PFSK-1 (cell line): ENCODE results near the gene RANBP17.

ENCODE experiments used
- FOXP2 ChIP-seq: optimal IDR thresholded peaks from 2 replicates; pipeline ENCODE3; 2011; ENCODE audit warnings: borderline replicate concordance, control low read depth, inconsistent platforms; ENCODE audit not compliant: insufficient read depth; ENCODE audit errors: extremely low read length, extremely low read depth
- POLR2AphosphoS5 ChIP-seq: IDR thresholded peaks from 2 replicates; pipeline ENCODE4 v1.6.1; 2012; ENCODE audit warnings: low read depth, mild to moderate bottlenecking, control low read depth, low read length, moderate library complexity
- REST ChIP-seq, 2 experiments: IDR thresholded peaks; 2 replicates each; pipeline versions ENCODE4 v1.6.1 to v1.8.0; 2011 to 2012; ENCODE audit warnings: low read depth in 2 of 2, low read length in 2 of 2, control low read depth in 1 of 2, inconsistent platforms in 1 of 2, mild to moderate bottlenecking in 1 of 2, moderate library complexity in 1 of 2; ENCODE audit not compliant: insufficient read depth in 1 of 2
- SIN3A ChIP-seq: IDR thresholded peaks from 2 replicates; pipeline ENCODE4 v1.6.1; 2012; ENCODE audit warnings: mild to moderate bottlenecking, low read length, moderate library complexity, borderline replicate concordance; ENCODE audit not compliant: insufficient read depth
- TAF1 ChIP-seq: IDR thresholded peaks from 2 replicates; pipeline ENCODE4 v1.6.1; 2012; ENCODE audit warnings: low read length, control low read depth, borderline replicate concordance; ENCODE audit not compliant: insufficient read depth

The RANBP17 gene

DNA sequence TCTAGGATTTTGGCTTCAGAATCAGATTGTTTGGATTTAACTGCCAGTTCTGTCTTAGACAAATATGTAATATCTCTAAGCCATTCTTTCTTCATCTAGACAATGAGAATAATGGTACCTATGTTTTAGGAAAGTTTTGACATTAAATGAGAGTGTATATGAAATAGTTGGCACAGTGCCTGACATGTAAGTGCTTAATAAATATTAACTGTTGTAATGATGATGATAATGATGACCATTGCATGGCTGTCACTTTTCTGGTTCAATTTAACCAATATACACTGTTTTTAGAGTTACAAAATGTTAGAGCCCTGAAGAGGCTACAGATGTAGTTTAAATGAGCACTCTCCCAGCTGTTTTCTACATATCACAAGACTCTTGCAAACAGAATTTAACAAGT, 131.7 kb downstream of the RANBP17 start:
- TF ChIP-seq TAF1: no peak
- TF ChIP-seq REST (IDR thresholded peaks at IDR 0.05; ENCODE audit: insufficient read depth in 1 of 2, low read depth in 2 of 2, low read length in 2 of 2): no peak
- no peak for TF ChIP-seq POLR2AphosphoS5
- no peak for TF ChIP-seq SIN3A
- no peak for TF ChIP-seq FOXP2

GRCh38 chr5:171010086-171010485, 148.3 kb downstream of the RANBP17 start:
- no peak for TF ChIP-seq POLR2AphosphoS5
- no peak for TF ChIP-seq FOXP2
- TF ChIP-seq REST (IDR thresholded peaks at IDR 0.05; ENCODE audit: insufficient read depth in 1 of 2, low read depth in 2 of 2, low read length in 2 of 2): no peak
- TF ChIP-seq SIN3A: no peak
- no peak for TF ChIP-seq TAF1

- TF ChIP-seq REST (IDR thresholded peaks at IDR 0.05; ENCODE audit: insufficient read depth in 1 of 2, low read depth in 2 of 2, low read length in 2 of 2) (no peak), TAF1 (no peak), POLR2AphosphoS5 (no peak), FOXP2 (no peak), SIN3A (no peak)
Observed at GRCh38 chr5:171010816-171011215, 149.0 kb downstream of the RANBP17 start.

GRCh38 chr5:171023508-171023907, 161.7 kb downstream of the RANBP17 start:
- TF ChIP-seq POLR2AphosphoS5 (no peak), FOXP2 (no peak), SIN3A (no peak), TAF1 (no peak), REST (IDR thresholded peaks at IDR 0.05; ENCODE audit: insufficient read depth in 1 of 2, low read depth in 2 of 2, low read length in 2 of 2) (no peak)

DNA sequence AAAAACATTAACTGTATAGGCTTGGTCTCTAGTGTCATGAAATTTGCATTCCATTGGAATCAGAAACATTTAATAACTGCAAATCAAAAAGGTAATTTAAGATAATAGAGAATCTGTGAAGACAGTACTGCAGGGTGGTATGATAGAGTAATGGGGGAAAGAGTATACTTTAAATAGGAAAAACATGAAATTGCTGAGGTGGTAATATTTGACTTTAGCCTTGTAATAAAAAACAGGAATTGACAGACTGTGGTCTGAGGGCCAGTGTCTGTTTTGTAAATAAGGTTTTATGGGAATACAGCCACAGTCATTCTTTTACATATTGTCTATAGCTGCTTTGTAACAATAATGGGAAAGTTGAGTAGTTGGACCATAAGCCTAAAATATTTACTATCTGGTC, 162.3 kb downstream of the RANBP17 start:
- TF ChIP-seq FOXP2: no peak
- TF ChIP-seq POLR2AphosphoS5: no peak
- no peak for TF ChIP-seq SIN3A
- no peak for TF ChIP-seq REST (IDR thresholded peaks at IDR 0.05; ENCODE audit: insufficient read depth in 1 of 2, low read depth in 2 of 2, low read length in 2 of 2)
- no peak for TF ChIP-seq TAF1
